HepG2 (cell line): ENCODE measurements around the gene TMEM80. TPM values are rescaled to one million over a fixed set of nuclear protein-coding genes. Genes with fewer than 3 reads are reported as not detected.

Experiments used
- ARHGAP35 ChIP-seq: sonication (generic); formaldehyde crosslinking; IDR thresholded peaks from 2 replicates; pipeline ENCODE4 v1.9.0; 2022; ENCODE audit warnings: mild to moderate bottlenecking, inconsistent platforms, moderate library complexity, missing genetic modification reagents, borderline replicate concordance
- GLI4 ChIP-seq: sonication (generic); formaldehyde crosslinking; IDR thresholded peaks from 2 replicates; pipeline ENCODE4 v1.5.1; 2020; ENCODE audit warnings: missing genetic modification reagents, mild to moderate bottlenecking, moderate library complexity, borderline replicate concordance
- HES4 ChIP-seq: sonication (generic); formaldehyde crosslinking; IDR thresholded peaks from 2 replicates; pipeline ENCODE4 v1.9.0; 2021; ENCODE audit warnings: mild to moderate bottlenecking, missing genetic modification reagents, borderline replicate concordance
- HOXA9 ChIP-seq: sonication (generic); formaldehyde crosslinking; IDR thresholded peaks from 2 replicates; pipeline ENCODE4 v1.8.1; 2022; ENCODE audit warnings: missing genetic modification reagents, mild to moderate bottlenecking, moderate library complexity, borderline replicate concordance
- KLF9 ChIP-seq: IDR thresholded peaks from 2 replicates; pipeline ENCODE4 v1.6.1; 2016; ENCODE audit warnings: low read depth
- PAWR ChIP-seq: sonication (generic); formaldehyde crosslinking; IDR thresholded peaks from 2 replicates; pipeline ENCODE4 v1.4.0; 2020; ENCODE audit warnings: missing genetic modification reagents, mild to moderate bottlenecking, borderline replicate concordance
- PHF5A ChIP-seq: IDR thresholded peaks from one replicate; pipeline ENCODE4 v1.6.1; 2018; ENCODE audit warnings: low read depth, missing genetic modification reagents; ENCODE audit not compliant: unreplicated experiment
- SP2 ChIP-seq: sonication (generic); formaldehyde crosslinking; IDR thresholded peaks from 2 replicates; pipeline ENCODE4 v1.5.1; 2020; ENCODE audit warnings: mild to moderate bottlenecking, missing genetic modification reagents
- ZBTB46 ChIP-seq: sonication (generic); formaldehyde crosslinking; IDR thresholded peaks from 2 replicates; pipeline ENCODE4 v1.4.0; 2020; ENCODE audit warnings: mild to moderate bottlenecking, missing genetic modification reagents, borderline replicate concordance
- ZNF124 ChIP-seq: sonication (generic); formaldehyde crosslinking; IDR thresholded peaks from 2 replicates; pipeline ENCODE4 v1.4.0; 2020; ENCODE audit warnings: missing genetic modification reagents
- ZNF230 ChIP-seq: sonication (generic); formaldehyde crosslinking; IDR thresholded peaks from 2 replicates; pipeline ENCODE4 v1.4.0; 2020; ENCODE audit warnings: mild to moderate bottlenecking, missing genetic modification reagents
- ZNF460 ChIP-seq: sonication (generic); formaldehyde crosslinking; IDR thresholded peaks from 2 replicates; pipeline ENCODE4 v1.5.1; 2020; ENCODE audit warnings: missing genetic modification reagents, mild to moderate bottlenecking, borderline replicate concordance
- polyA plus RNA-seq, 8 experiments: library from polyadenylated mRNA; depleted of rRNA in 3 of 8; stranded (reverse) in 7 of 8; unstranded in 1 of 8; fragments of >200 nt; fragmentation: Illumina TruSeq in 4 of 8; extraction: Trizol in 4 of 8; gene quantifications; 2 replicates each; pipeline versions ENCODE4 v1.2.1 to v1.2.3, GENCODE V29; 2011 to 2016; ENCODE audit warnings: low read depth in 4 of 8, missing spikeins in 1 of 8, mixed read lengths in 1 of 8; ENCODE audit not compliant: insufficient read depth in 1 of 8
- total RNA-seq, 5 experiments: library from RNA; depleted of rRNA; stranded (reverse); fragments of >200 nt; fragmentation: Illumina TruSeq; extraction: Trizol; gene quantifications; 2 replicates each; pipeline ENCODE4 v1.2.3, GENCODE V29; 2016; ENCODE audit warnings: low read depth in 1 of 5
- TF ChIP-seq, protein P1 (sequence below): sonication (generic); formaldehyde crosslinking; IDR thresholded peaks from 2 replicates; pipeline ENCODE4 v1.4.0; 2020; ENCODE audit warnings: missing genetic modification reagents
- TF ChIP-seq, protein P2 (sequence below): sonication (generic); formaldehyde crosslinking; conservative IDR thresholded peaks from 2 replicates; pipeline ENCODE4 v1.4.0; 2020; ENCODE audit warnings: missing genetic modification reagents
- TF ChIP-seq, protein P3 (sequence below): sonication (generic); formaldehyde crosslinking; IDR thresholded peaks from 2 replicates; pipeline ENCODE4 v1.4.0; 2020; ENCODE audit warnings: missing genetic modification reagents

The TMEM80 gene
- total and polyA plus RNA-seq, 2 of the 13 experiments (the other 11 are each of a cell fraction or from before 2014, with no cell fraction given): 5.6 to 17.1 TPM

GRCh38 chr11:746289-747157 is 50.9 kb downstream of the TMEM80 start (continued):
- 0 out of 2 replicates have a peak, but pooled peaks have one; percentile 26 for TF ChIP-seq ZBTB46 (CRISPR knock-in tag)
- TF ChIP-seq, protein P1, sequence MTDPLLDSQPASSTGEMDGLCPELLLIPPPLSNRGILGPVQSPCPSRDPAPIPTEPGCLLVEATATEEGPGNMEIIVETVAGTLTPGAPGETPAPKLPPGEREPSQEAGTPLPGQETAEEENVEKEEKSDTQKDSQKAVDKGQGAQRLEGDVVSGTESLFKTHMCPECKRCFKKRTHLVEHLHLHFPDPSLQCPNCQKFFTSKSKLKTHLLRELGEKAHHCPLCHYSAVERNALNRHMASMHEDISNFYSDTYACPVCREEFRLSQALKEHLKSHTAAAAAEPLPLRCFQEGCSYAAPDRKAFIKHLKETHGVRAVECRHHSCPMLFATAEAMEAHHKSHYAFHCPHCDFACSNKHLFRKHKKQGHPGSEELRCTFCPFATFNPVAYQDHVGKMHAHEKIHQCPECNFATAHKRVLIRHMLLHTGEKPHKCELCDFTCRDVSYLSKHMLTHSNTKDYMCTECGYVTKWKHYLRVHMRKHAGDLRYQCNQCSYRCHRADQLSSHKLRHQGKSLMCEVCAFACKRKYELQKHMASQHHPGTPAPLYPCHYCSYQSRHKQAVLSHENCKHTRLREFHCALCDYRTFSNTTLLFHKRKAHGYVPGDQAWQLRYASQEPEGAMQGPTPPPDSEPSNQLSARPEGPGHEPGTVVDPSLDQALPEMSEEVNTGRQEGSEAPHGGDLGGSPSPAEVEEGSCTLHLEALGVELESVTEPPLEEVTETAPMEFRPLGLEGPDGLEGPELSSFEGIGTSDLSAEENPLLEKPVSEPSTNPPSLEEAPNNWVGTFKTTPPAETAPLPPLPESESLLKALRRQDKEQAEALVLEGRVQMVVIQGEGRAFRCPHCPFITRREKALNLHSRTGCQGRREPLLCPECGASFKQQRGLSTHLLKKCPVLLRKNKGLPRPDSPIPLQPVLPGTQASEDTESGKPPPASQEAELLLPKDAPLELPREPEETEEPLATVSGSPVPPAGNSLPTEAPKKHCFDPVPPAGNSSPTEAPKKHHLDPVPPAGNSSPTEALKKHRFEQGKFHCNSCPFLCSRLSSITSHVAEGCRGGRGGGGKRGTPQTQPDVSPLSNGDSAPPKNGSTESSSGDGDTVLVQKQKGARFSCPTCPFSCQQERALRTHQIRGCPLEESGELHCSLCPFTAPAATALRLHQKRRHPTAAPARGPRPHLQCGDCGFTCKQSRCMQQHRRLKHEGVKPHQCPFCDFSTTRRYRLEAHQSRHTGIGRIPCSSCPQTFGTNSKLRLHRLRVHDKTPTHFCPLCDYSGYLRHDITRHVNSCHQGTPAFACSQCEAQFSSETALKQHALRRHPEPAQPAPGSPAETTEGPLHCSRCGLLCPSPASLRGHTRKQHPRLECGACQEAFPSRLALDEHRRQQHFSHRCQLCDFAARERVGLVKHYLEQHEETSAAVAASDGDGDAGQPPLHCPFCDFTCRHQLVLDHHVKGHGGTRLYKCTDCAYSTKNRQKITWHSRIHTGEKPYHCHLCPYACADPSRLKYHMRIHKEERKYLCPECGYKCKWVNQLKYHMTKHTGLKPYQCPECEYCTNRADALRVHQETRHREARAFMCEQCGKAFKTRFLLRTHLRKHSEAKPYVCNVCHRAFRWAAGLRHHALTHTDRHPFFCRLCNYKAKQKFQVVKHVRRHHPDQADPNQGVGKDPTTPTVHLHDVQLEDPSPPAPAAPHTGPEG (CRISPR knock-in tag): peak; percentile 13; the same call in 1 of the 2 replicates
- TF ChIP-seq PAWR (CRISPR knock-in tag): no peak
- 0 out of 2 replicates have a peak, but pooled peaks have one; percentile 77 for TF ChIP-seq ZNF230 (CRISPR knock-in tag)
- TF ChIP-seq SP2: no peak; the same call in 1 of the 2 replicates
- TF ChIP-seq, protein P2, sequence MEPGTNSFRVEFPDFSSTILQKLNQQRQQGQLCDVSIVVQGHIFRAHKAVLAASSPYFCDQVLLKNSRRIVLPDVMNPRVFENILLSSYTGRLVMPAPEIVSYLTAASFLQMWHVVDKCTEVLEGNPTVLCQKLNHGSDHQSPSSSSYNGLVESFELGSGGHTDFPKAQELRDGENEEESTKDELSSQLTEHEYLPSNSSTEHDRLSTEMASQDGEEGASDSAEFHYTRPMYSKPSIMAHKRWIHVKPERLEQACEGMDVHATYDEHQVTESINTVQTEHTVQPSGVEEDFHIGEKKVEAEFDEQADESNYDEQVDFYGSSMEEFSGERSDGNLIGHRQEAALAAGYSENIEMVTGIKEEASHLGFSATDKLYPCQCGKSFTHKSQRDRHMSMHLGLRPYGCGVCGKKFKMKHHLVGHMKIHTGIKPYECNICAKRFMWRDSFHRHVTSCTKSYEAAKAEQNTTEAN (CRISPR knock-in tag): peak; percentile 44; the same call in 1 of the 2 replicates
- TF ChIP-seq HES4 (CRISPR knock-in tag): 0 out of 2 replicates have a peak, but pooled peaks have one; percentile 59
- TF ChIP-seq ZNF460 (CRISPR knock-in tag): peak; percentile 57
- no peak for TF ChIP-seq KLF9 (CRISPR knock-in tag)
- 0 out of 2 replicates have a peak, but pooled peaks have one; percentile 22 for TF ChIP-seq ARHGAP35 (CRISPR knock-in tag)
- TF ChIP-seq PHF5A (CRISPR knock-in tag): no peak
- no peak for TF ChIP-seq GLI4 (CRISPR knock-in tag)
- TF ChIP-seq HOXA9: no peak
- TF ChIP-seq, protein P3, sequence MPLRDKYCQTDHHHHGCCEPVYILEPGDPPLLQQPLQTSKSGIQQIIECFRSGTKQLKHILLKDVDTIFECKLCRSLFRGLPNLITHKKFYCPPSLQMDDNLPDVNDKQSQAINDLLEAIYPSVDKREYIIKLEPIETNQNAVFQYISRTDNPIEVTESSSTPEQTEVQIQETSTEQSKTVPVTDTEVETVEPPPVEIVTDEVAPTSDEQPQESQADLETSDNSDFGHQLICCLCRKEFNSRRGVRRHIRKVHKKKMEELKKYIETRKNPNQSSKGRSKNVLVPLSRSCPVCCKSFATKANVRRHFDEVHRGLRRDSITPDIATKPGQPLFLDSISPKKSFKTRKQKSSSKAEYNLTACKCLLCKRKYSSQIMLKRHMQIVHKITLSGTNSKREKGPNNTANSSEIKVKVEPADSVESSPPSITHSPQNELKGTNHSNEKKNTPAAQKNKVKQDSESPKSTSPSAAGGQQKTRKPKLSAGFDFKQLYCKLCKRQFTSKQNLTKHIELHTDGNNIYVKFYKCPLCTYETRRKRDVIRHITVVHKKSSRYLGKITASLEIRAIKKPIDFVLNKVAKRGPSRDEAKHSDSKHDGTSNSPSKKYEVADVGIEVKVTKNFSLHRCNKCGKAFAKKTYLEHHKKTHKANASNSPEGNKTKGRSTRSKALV (CRISPR knock-in tag): no peak
- 0 out of 2 replicates have a peak, but pooled peaks have one; percentile 4 for TF ChIP-seq ZNF124
